Measurements from ENCODE around the gene SHMT2. TPM values are rescaled to one million over a fixed set of nuclear protein-coding genes. Genes with fewer than 3 reads are reported as not detected.
A peak's percentile ranks its signal among the peaks of the same experiment; 100 is the strongest.

Gene SHMT2
- 490 and 536 TPM in 2 replicates for total RNA-seq

DNA sequence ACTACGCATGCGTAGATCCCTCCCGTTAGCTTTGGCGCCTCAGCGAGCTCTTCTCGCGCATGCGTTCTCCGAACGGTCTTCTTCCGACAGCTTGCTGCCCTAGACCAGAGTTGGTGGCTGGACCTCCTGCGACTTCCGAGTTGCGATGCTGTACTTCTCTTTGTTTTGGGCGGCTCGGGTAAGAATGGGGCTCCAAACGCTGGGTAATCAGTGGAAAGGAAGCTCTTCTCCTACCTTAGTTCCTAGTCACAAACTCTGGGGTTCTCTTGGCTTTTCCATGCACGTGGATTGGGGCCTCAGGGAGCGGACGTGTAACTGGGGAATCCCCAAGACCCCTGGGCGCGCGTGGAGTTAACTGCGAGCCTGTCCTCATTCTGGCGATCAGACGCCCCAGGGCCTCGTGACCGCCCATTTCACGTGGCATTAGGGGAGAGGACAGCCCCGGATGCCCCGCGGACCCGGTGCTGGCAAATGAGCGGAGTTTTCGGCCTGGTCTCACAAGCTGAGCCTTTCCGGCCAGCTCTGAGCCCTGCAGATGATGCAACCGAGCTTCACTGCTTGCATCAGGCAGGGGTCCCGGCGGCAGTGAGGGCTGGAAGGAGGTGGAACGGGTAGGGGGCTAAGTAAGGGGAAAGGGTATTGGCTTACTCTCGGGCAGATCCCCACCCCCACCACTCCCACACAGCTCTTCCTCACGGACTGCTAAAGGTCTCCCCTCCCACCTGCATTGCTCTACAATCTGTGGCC is at the start of gene SHMT2:
SHMT2 (plus strand) TSS at position 78 of the 747 bp plus-strand sequence; CDS start at position 146, 68 bp downstream.
- peak; percentile 89 for DNase-seq (ENCODE audit: low read depth)
- TF ChIP-seq, protein P1, sequence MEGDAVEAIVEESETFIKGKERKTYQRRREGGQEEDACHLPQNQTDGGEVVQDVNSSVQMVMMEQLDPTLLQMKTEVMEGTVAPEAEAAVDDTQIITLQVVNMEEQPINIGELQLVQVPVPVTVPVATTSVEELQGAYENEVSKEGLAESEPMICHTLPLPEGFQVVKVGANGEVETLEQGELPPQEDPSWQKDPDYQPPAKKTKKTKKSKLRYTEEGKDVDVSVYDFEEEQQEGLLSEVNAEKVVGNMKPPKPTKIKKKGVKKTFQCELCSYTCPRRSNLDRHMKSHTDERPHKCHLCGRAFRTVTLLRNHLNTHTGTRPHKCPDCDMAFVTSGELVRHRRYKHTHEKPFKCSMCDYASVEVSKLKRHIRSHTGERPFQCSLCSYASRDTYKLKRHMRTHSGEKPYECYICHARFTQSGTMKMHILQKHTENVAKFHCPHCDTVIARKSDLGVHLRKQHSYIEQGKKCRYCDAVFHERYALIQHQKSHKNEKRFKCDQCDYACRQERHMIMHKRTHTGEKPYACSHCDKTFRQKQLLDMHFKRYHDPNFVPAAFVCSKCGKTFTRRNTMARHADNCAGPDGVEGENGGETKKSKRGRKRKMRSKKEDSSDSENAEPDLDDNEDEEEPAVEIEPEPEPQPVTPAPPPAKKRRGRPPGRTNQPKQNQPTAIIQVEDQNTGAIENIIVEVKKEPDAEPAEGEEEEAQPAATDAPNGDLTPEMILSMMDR (IDR thresholded peaks at IDR 0.05; ENCODE audit: insufficient read depth, low read length, poor library complexity, severe bottlenecking): no peak
- Histone ChIP-seq H3K4me3 (ENCODE audit: low read depth, low read length) (peak within 1 kb of the TSS; percentile 67), H3K27me3 (ENCODE audit: control insufficient read depth, insufficient read depth, low read length) (peaks cover 28% of the 10 kb centered on the region), H3K36me3 (ENCODE audit: control insufficient read depth, insufficient read depth, low read length) (peaks cover 1% of the 10 kb centered on the region)

DNA sequence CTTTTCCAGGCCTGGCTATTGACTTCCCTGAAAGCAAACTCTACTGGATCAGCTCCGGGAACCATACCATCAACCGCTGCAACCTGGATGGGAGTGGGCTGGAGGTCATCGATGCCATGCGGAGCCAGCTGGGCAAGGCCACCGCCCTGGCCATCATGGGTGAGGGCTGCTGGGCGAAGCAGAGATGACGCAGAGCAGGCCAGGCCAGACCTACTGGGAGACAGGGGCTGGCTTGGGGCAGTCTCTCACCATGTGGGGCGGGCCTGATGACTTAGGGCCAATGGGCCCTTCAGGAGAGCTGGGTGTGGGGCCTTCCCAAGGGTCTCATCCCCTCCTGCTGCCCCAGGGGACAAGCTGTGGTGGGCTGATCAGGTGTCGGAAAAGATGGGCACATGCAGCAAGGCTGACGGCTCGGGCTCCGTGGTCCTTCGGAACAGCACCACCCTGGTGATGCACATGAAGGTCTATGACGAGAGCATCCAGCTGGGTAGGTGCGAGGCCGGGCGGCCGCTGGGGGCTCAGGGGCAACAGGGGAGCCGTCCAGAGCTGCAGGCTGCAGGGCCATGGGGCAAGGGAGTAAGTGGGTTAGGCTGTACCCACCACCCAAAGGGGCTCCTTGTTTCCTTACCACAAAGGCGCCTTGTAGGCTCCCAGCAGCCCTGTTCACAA is 49.1 kb upstream of the SHMT2 start:
- Histone ChIP-seq H3K36me3 (ENCODE audit: control insufficient read depth, insufficient read depth, low read length) (peaks cover 2% of the 10 kb centered on the region), H3K4me3 (ENCODE audit: low read depth, low read length) (no peak overlapping the region), H3K27me3 (ENCODE audit: control insufficient read depth, insufficient read depth, low read length) (no peaks in the 10 kb centered on the region)
- TF ChIP-seq, protein P1 (IDR thresholded peaks at IDR 0.05; ENCODE audit: insufficient read depth, low read length, poor library complexity, severe bottlenecking): no peak
- DNase-seq (ENCODE audit: low read depth): no peak

DNA sequence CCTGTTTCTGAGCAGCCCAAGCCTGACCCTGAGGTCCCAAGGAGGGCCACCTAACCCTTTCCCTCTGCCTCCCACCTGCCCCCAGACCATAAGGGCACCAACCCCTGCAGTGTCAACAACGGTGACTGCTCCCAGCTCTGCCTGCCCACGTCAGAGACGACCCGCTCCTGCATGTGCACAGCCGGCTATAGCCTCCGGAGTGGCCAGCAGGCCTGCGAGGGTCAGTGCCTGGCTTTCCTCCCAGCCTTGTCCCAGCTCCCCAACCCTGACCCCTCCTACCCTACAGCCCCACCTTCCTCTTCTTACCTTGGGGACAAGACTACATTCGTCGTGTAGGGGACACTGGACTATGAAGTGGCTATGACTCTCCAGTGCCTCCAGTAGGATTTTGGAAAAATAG is 48.4 kb upstream of the SHMT2 start:
- no peak for DNase-seq (ENCODE audit: low read depth)
- peaks cover 2% of the 10 kb centered on the region for H3K36me3 ChIP-seq (ENCODE audit: control insufficient read depth, insufficient read depth, low read length)
- no peak overlapping the region for H3K4me3 ChIP-seq (ENCODE audit: low read depth, low read length)
- TF ChIP-seq, protein P1 (IDR thresholded peaks at IDR 0.05; ENCODE audit: insufficient read depth, low read length, poor library complexity, severe bottlenecking): no peak
- H3K27me3 ChIP-seq (ENCODE audit: control insufficient read depth, insufficient read depth, low read length): no peaks in the 10 kb centered on the region

DNA sequence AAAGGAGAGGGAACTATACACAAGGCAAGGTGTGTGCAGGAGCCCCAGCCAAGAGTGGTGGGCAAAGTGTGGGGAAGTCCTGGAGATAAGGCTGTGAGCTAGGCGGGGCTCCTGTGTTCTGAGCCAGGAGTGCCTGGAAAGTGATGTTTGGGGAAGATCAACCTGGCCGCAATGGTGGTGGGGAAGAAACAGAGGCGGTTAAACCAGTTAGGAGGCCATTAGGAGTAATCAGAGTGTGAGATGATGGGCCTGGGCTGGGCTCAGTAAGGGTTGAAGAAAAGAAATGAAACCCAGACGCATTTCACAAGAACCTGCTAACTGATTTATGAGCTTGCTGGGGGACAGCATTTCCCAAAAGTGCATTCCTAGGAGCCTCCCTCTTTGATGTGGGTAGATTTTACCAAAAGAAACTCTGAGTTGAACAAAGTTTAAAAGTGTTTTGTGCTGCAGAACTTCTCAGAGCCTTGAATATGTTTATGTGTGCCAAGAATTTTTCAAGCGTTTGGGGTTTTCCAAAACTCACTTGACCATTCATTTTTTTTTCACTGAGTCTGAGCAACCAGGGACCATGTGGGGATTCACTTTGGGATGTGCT is 47.9 kb upstream of the SHMT2 start:
- H3K36me3 ChIP-seq (ENCODE audit: control insufficient read depth, insufficient read depth, low read length): peaks cover 2% of the 10 kb centered on the region
- TF ChIP-seq, protein P1 (IDR thresholded peaks at IDR 0.05; ENCODE audit: insufficient read depth, low read length, poor library complexity, severe bottlenecking): no peak
- DNase-seq (ENCODE audit: low read depth): no peak
- H3K4me3 ChIP-seq (ENCODE audit: low read depth, low read length): no peak overlapping the region
- no peaks in the 10 kb centered on the region for H3K27me3 ChIP-seq (ENCODE audit: control insufficient read depth, insufficient read depth, low read length)

DNA sequence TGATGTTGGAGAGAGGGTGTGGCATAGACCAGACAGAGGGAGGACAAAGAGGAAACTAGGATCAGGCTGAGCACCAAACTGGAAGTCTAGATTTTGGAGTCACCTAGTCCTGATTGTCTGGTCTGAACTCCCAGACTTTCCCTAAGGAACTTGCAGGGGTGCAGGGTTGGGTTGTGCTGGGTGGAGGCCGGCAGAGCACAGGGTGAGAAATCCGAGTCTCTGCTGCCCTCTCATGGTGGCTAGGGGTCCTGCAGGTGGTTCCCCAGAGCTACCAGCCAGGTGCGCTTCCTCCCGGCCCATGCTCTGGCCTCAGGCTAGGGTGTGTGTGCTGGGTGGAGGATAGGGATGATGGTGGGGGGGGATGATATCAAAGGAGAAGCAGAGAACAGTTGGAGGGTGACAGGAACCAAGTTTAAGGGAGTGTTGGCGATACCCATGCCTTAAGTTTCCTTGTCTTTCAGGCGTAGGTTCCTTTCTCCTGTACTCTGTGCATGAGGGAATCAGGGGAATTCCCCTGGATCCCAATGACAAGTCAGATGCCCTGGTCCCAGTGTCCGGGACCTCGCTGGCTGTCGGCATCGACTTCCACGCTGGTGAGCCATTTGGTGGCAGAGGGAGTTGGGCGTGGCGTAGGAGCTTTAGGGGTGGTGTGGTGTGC is 46.5 kb upstream of the SHMT2 start:
- TF ChIP-seq, protein P1 (IDR thresholded peaks at IDR 0.05; ENCODE audit: insufficient read depth, low read length, poor library complexity, severe bottlenecking): peak; percentile 94
- Histone ChIP-seq H3K27me3 (ENCODE audit: control insufficient read depth, insufficient read depth, low read length) (no peaks in the 10 kb centered on the region), H3K36me3 (ENCODE audit: control insufficient read depth, insufficient read depth, low read length) (peaks cover 2% of the 10 kb centered on the region), H3K4me3 (ENCODE audit: low read depth, low read length) (no peak overlapping the region)
- peak; percentile 10 for DNase-seq (ENCODE audit: low read depth)
